IPS DF 6.9 (cell line): ENCODE results near the gene FAM219A.
"Not testable (repeated sequence)": the region's sequence is repeated elsewhere in the genome, so short reads cannot be mapped to it uniquely, and the experiment has no call there.

ENCODE experiments used
- DNase-seq: peaks from one replicate; pipeline ENCODE4 v3.0.0-alpha.2; 2013; ENCODE audit warnings: low read depth, low spot score
- H3K27ac ChIP-seq: one replicate; pipeline ENCODE4 v1.5.1; 2013; ENCODE audit warnings: low read length, control low read depth
- H3K27me3 ChIP-seq: 2 replicates; pipeline ENCODE4 v1.6.1; 2013; ENCODE audit warnings: mild to moderate bottlenecking, low read length; ENCODE audit not compliant: control insufficient read depth, insufficient read depth
- H3K36me3 ChIP-seq: 2 replicates; pipeline ENCODE4 v1.6.1; 2013; ENCODE audit warnings: low read length; ENCODE audit not compliant: control insufficient read depth, insufficient read depth
- H3K4me1 ChIP-seq: 2 replicates; pipeline ENCODE4 v1.6.1; 2013; ENCODE audit warnings: low read length; ENCODE audit not compliant: control insufficient read depth, insufficient read depth
- H3K4me3 ChIP-seq: 2 replicates; pipeline ENCODE4 v1.5.1; 2013; ENCODE audit warnings: mild to moderate bottlenecking, low read length
- H3K9me3 ChIP-seq: 2 replicates; pipeline ENCODE4 v1.6.1; 2013; ENCODE audit warnings: low read length, inconsistent platforms; ENCODE audit not compliant: control insufficient read depth, insufficient read depth
- WGBS: extraction: QIAGEN DNeasy Blood & Tissue Kit; methylation state at CpG from one replicate; pipeline ENCODE4 v1.1.7; 2013; ENCODE audit warnings: mixed read lengths, missing lambda C conversion rate; ENCODE audit not compliant: insufficient read length, insufficient coverage; 5-methylcytosine and 5-hydroxymethylcytosine counted together

The FAM219A gene

GRCh38 chr9:34352957-34353356 lies 105.4 kb downstream of the FAM219A start:
- not testable (repeated sequence) for H3K4me1 ChIP-seq, H3K9me3 ChIP-seq, H3K36me3 ChIP-seq, DNase-seq, H3K27ac ChIP-seq, H3K27me3 ChIP-seq, H3K4me3 ChIP-seq
- no CpG with 5 or more reads among the region's 1 CpG for WGBS

GRCh38 chr9:34352122-34352652 lies 106.2 kb downstream of the FAM219A start:
- H3K27ac ChIP-seq, H3K9me3 ChIP-seq, DNase-seq, H3K4me1 ChIP-seq, H3K36me3 ChIP-seq, H3K4me3 ChIP-seq, H3K27me3 ChIP-seq: not testable (repeated sequence)
- WGBS = no CpG with 5 or more reads among the region's 7 CpGs

GRCh38 chr9:34349324-34349723 lies 109.0 kb downstream of the FAM219A start:
- no peaks in the 10 kb centered on the region for H3K4me1 ChIP-seq
- no peaks in the 10 kb centered on the region for H3K27me3 ChIP-seq
- H3K4me3 ChIP-seq = no peak overlapping the region
- H3K9me3 ChIP-seq = no peaks in the 10 kb centered on the region
- H3K36me3 ChIP-seq = no peaks in the 10 kb centered on the region
- H3K27ac ChIP-seq = no peak overlapping the region
- no peak for DNase-seq
- WGBS = no CpG with 5 or more reads among the region's 3 CpGs
